ENCODE results near the gene RMND5B. TPM values are rescaled to one million over a fixed set of nuclear protein-coding genes. Genes with fewer than 3 reads are reported as not detected.
"Not testable (repeated sequence)": the region's sequence is repeated elsewhere in the genome, so short reads cannot be mapped to it uniquely, and the experiment has no call there.

Gene RMND5B
- total and polyA plus RNA-seq, 4 donors: 24.4 to 46.1 (median 36.1) TPM

- Histone ChIP-seq H3K4me1 (ENCODE audit: control insufficient read depth in 5 of 5, insufficient read depth in 5 of 5, low read length in 5 of 5) (no peaks in the 10 kb centered on the region), H3K9ac (ENCODE audit: insufficient read depth in 1 of 2, low read length in 2 of 2) (no peak overlapping the region), H3K9me3 (ENCODE audit: control insufficient read depth in 4 of 4, insufficient read depth in 3 of 4, low read length in 3 of 4) (no peaks in the 10 kb centered on the region), H3K36me3 (ENCODE audit: control insufficient read depth in 4 of 4, insufficient read depth in 4 of 4, low read length in 4 of 4) (no peaks in the 10 kb centered on the region), H3K4me3 (no peak overlapping the region), H3K27me3 (ENCODE audit: control insufficient read depth in 3 of 3, insufficient read depth in 3 of 3, low read length in 2 of 3) (peaks cover 0 to 9% (median 3%) of the 10 kb centered on the region in 3 donors), H3K27ac (ENCODE audit: low read depth in 1 of 2, low read length in 1 of 2) (no peak overlapping the region)
- 69 to 86% methylated on average over 6 of the region's 6 CpGs for WGBS, 2 donors
- DNase-seq (no peak), ATAC-seq (ENCODE audit: insufficient read depth, low FRiP score) (no peak)
- no peak for TF ChIP-seq CTCF (IDR thresholded peaks at IDR 0.05; ENCODE audit: control extremely low read depth, extremely low read depth)
Measured at GRCh38 chr5:178085316-178085715, 45.5 kb upstream of the RMND5B start.

GRCh38 chr5:178086266-178086665 is 44.5 kb upstream of the RMND5B start:
- Histone ChIP-seq H3K9me3 (ENCODE audit: control insufficient read depth in 4 of 4, insufficient read depth in 3 of 4, low read length in 3 of 4) (peaks cover 0 to 3% (median under 1%) of the 10 kb centered on the region in 4 donors), H3K36me3 (ENCODE audit: control insufficient read depth in 4 of 4, insufficient read depth in 4 of 4, low read length in 4 of 4) (no peaks in the 10 kb centered on the region), H3K27ac (ENCODE audit: low read depth in 1 of 2, low read length in 1 of 2) (no peak overlapping the region), H3K9ac (ENCODE audit: insufficient read depth in 1 of 2, low read length in 2 of 2) (no peak overlapping the region), H3K4me1 (ENCODE audit: control insufficient read depth in 5 of 5, insufficient read depth in 5 of 5, low read length in 5 of 5) (no peaks in the 10 kb centered on the region), H3K27me3 (ENCODE audit: control insufficient read depth in 3 of 3, insufficient read depth in 3 of 3, low read length in 2 of 3) (peaks cover 0 to 9% (median 3%) of the 10 kb centered on the region in 3 donors), H3K4me3 (no peak overlapping the region)
- ATAC-seq (ENCODE audit: insufficient read depth, low FRiP score): no peak
- no peak for DNase-seq
- no peak for TF ChIP-seq CTCF (IDR thresholded peaks at IDR 0.05; ENCODE audit: control extremely low read depth, extremely low read depth)
- 49 to 51% methylated on average over 19 to 25 of the region's 25 CpGs for WGBS, 2 donors

GRCh38 chr5:178087199-178087598 is 43.6 kb upstream of the RMND5B start:
- H3K4me1 ChIP-seq (ENCODE audit: control insufficient read depth in 5 of 5, insufficient read depth in 5 of 5, low read length in 5 of 5); ATAC-seq (ENCODE audit: insufficient read depth, low FRiP score); H3K9me3 ChIP-seq (ENCODE audit: control insufficient read depth in 4 of 4, insufficient read depth in 3 of 4, low read length in 3 of 4); H3K9ac ChIP-seq (ENCODE audit: insufficient read depth in 1 of 2, low read length in 2 of 2); DNase-seq; H3K4me3 ChIP-seq; H3K36me3 ChIP-seq (ENCODE audit: control insufficient read depth in 4 of 4, insufficient read depth in 4 of 4, low read length in 4 of 4); H3K27me3 ChIP-seq (ENCODE audit: control insufficient read depth in 3 of 3, insufficient read depth in 3 of 3, low read length in 2 of 3); H3K27ac ChIP-seq (ENCODE audit: low read depth in 1 of 2, low read length in 1 of 2): not testable (repeated sequence)
- 83 to 87% methylated on average over 5 of the region's 5 CpGs for WGBS, 2 donors

GRCh38 chr5:178090856-178091255 is 40.0 kb upstream of the RMND5B start:
- Histone ChIP-seq H3K27me3 (ENCODE audit: control insufficient read depth in 3 of 3, insufficient read depth in 3 of 3, low read length in 2 of 3) (peaks cover 0 to 5% (median 0%) of the 10 kb centered on the region in 3 donors), H3K9ac (ENCODE audit: insufficient read depth in 1 of 2, low read length in 2 of 2) (no peak overlapping the region), H3K27ac (ENCODE audit: low read depth in 1 of 2, low read length in 1 of 2) (no peak overlapping the region), H3K36me3 (ENCODE audit: control insufficient read depth in 4 of 4, insufficient read depth in 4 of 4, low read length in 4 of 4) (no peaks in the 10 kb centered on the region), H3K9me3 (ENCODE audit: control insufficient read depth in 4 of 4, insufficient read depth in 3 of 4, low read length in 3 of 4) (peaks cover 0 to 3% (median under 1%) of the 10 kb centered on the region in 4 donors), H3K4me3 (no peak overlapping the region), H3K4me1 (ENCODE audit: control insufficient read depth in 5 of 5, insufficient read depth in 5 of 5, low read length in 5 of 5) (no peaks in the 10 kb centered on the region)
- no peak for DNase-seq
- ATAC-seq (ENCODE audit: insufficient read depth, low FRiP score): no peak
- no peak for TF ChIP-seq CTCF (IDR thresholded peaks at IDR 0.05; ENCODE audit: control extremely low read depth, extremely low read depth)
- WGBS, 2 donors: 90 to 95% methylated on average over 6 of the region's 6 CpGs

Data from lung (tissue), 12 donors.